Transverse colon (tissue), 4 donors: ENCODE data around the gene STK38L. TPM values are rescaled to one million over a fixed set of nuclear protein-coding genes. Genes with fewer than 3 reads are reported as not detected.
"Not testable (repeated sequence)": the region's sequence is repeated elsewhere in the genome, so short reads cannot be mapped to it uniquely, and the experiment has no call there.

ENCODE experiments used
- DNase-seq: peaks from one replicate; pipeline ENCODE4 v3.0.0-alpha.2; 2019
- H3K27ac ChIP-seq, 4 donors: fragments of 200-600 bp; sonication (generic); 2 replicates each; pipeline ENCODE4 v1.5.1; 2016 to 2018; ENCODE audit warnings: inconsistent platforms in 4 of 4
- H3K27me3 ChIP-seq: fragments of 200-600 bp; sonication (generic); 2 replicates; pipeline ENCODE4 v1.5.1; 2017; ENCODE audit warnings: inconsistent platforms
- H3K36me3 ChIP-seq, 4 donors: fragments of 200-600 bp; sonication (generic); 2 replicates each; pipeline ENCODE4 v1.5.1; 2017 to 2019; ENCODE audit warnings: inconsistent platforms in 4 of 4
- H3K4me1 ChIP-seq, 4 donors: fragments of 200-600 bp; sonication (generic); 2 replicates each; pipeline ENCODE4 v1.5.1; 2017 to 2020; ENCODE audit warnings: inconsistent platforms in 4 of 4
- H3K4me3 ChIP-seq, 4 donors: fragments of 200-600 bp; sonication (generic); 1 replicate in 1 of 4; 2 replicates in 3 of 4; pipeline versions ENCODE4 v1.5.1 to v1.6.1; 2017 to 2019; ENCODE audit warnings: inconsistent platforms in 4 of 4
- H3K9me3 ChIP-seq, 2 donors: fragments of 200-600 bp; sonication (generic); 2 replicates each; pipeline ENCODE4 v1.5.1; 2017 to 2019; ENCODE audit warnings: inconsistent platforms in 2 of 2
- CTCF ChIP-seq, 5 experiments: fragments of 200-600 bp in 3 of 5; fragments of 450-650 bp in 2 of 5; sonication (generic) in 3 of 5; IDR thresholded peaks; 1 replicate in 2 of 5; 2 replicates in 3 of 5; pipeline ENCODE4 v1.5.1; 2016 to 2017; ENCODE audit warnings: antibody characterized with exemption in 5 of 5, inconsistent platforms in 3 of 5, mild to moderate bottlenecking in 2 of 5, moderate library complexity in 1 of 5
- EP300 ChIP-seq: sonication (generic); formaldehyde crosslinking; IDR thresholded peaks from one replicate; pipeline ENCODE4 v1.6.1; 2017; ENCODE audit warnings: antibody characterized with exemption, low read depth
- POLR2A ChIP-seq: fragments of 450-650 bp; IDR thresholded peaks from one replicate; pipeline ENCODE4 v1.6.1; 2016; ENCODE audit warnings: antibody characterized with exemption, mild to moderate bottlenecking, moderate library complexity
- POLR2AphosphoS5 ChIP-seq, 3 donors: sonication (generic); formaldehyde crosslinking; IDR thresholded peaks; one replicate each; pipeline ENCODE4 v1.6.1; 2016; ENCODE audit warnings: antibody characterized with exemption in 3 of 3
- WGBS, 2 donors: methylation state at CpG; one replicate each; pipeline ENCODE4 v1.1.5; 2018; ENCODE audit warnings: low coverage in 1 of 2; 5-methylcytosine and 5-hydroxymethylcytosine counted together
- in situ Hi-C, 4 donors: fragments of 200-750 bp; cut with MboI; loops; one replicate each; pipeline versions ENCODE4 v1.15.0 to v1.15.1; 2017; ENCODE audit warnings: low sequenced_read_pairs in 3 of 4, low pct_ligation_motif_present in 1 of 4, low pct_unique_long_range_greater_than_20kb in 1 of 4
- intact Hi-C: fragments of 100-400 bp; cut with DNase I; formaldehyde crosslinking; loops from one replicate; pipeline ENCODE4 v1.15.1; 2023; ENCODE audit warnings: low total_unique reads
- total RNA-seq, 4 donors: library from RNA; depleted of rRNA; stranded (reverse); fragments of >200 nt; gene quantifications; one replicate each; pipeline ENCODE4 v1.1.0, GENCODE V29; 2016

The STK38L gene
- total RNA-seq, 4 donors from 2014 or later: 18.5 to 51.8 (median 40.9) TPM

- H3K36me3 ChIP-seq: no peaks in the 10 kb centered on the region
- 81 to 82% methylated on average over 3 to 4 of the region's 4 CpGs for WGBS, 2 donors
- no peak for DNase-seq
- TF ChIP-seq EP300 (no peak), POLR2AphosphoS5 (IDR thresholded peaks at IDR 0.05) (no peak), CTCF (IDR thresholded peaks at IDR 0.05) (no peak), POLR2A (no peak)
- peaks cover 0 to 3% (median under 1%) of the 10 kb centered on the region in 4 donors for H3K4me1 ChIP-seq
- no peak overlapping the region for H3K27ac ChIP-seq
- no peak overlapping the region for H3K4me3 ChIP-seq
- no peaks in the 10 kb centered on the region for H3K27me3 ChIP-seq
- no peaks in the 10 kb centered on the region for H3K9me3 ChIP-seq
- intact Hi-C loops: no loop called here
- in situ Hi-C loops: no loop called here
Measured at GRCh38 chr12:27220988-27221345, 23.1 kb upstream of the STK38L start.

GRCh38 chr12:27221625-27222387 lies 22.3 kb upstream of the STK38L start:
- no peak overlapping the region for H3K4me3 ChIP-seq
- H3K36me3 ChIP-seq: no peaks in the 10 kb centered on the region
- H3K27ac ChIP-seq: peak overlapping the region in 3 of 4 donors; percentile 13 to 27 (median 24)
- intact Hi-C loops: no loop called here
- TF ChIP-seq EP300: no peak
- no peak for TF ChIP-seq POLR2AphosphoS5 (IDR thresholded peaks at IDR 0.05)
- no peak for TF ChIP-seq POLR2A
- TF ChIP-seq CTCF (IDR thresholded peaks at IDR 0.05): no peak
- H3K4me1 ChIP-seq: peaks cover 0 to 11% (median 7%) of the 10 kb centered on the region in 4 donors
- H3K27me3 ChIP-seq: no peaks in the 10 kb centered on the region
- no peak for DNase-seq
- in situ Hi-C loops: no loop called here
- WGBS, 2 donors: 70 to 74% methylated on average over 5 to 7 of the region's 7 CpGs
- no peaks in the 10 kb centered on the region for H3K9me3 ChIP-seq

- DNase-seq: no peak
- Histone ChIP-seq H3K9me3 (no peaks in the 10 kb centered on the region), H3K27ac (peak overlapping the region in 3 of 4 donors; percentile 23 to 55 (median 32)), H3K4me3 (no peak overlapping the region), H3K4me1 (peaks cover 0 to 14% (median 7%) of the 10 kb centered on the region in 4 donors), H3K27me3 (no peaks in the 10 kb centered on the region), H3K36me3 (no peaks in the 10 kb centered on the region)
- intact Hi-C loops: no loop called here
- in situ Hi-C loops: no loop called here
- TF ChIP-seq POLR2A: no peak
- no peak for TF ChIP-seq EP300
- no peak for TF ChIP-seq CTCF (IDR thresholded peaks at IDR 0.05)
- TF ChIP-seq POLR2AphosphoS5 (IDR thresholded peaks at IDR 0.05): no peak
- 13 to 45% methylated on average over 3 to 5 of the region's 5 CpGs for WGBS, 2 donors
Measured at GRCh38 chr12:27226407-27226929, 17.6 kb upstream of the STK38L start.

GRCh38 chr12:27229367-27229766 lies 14.7 kb upstream of the STK38L start:
- intact Hi-C loops: no loop called here
- 60 to 80% methylated on average over 1 of the region's 1 CpG for WGBS, 2 donors
- H3K4me3 ChIP-seq: no peak overlapping the region
- H3K27ac ChIP-seq: no peak overlapping the region
- H3K36me3 ChIP-seq: no peaks in the 10 kb centered on the region
- in situ Hi-C loops: no loop called here
- no peak for DNase-seq
- TF ChIP-seq POLR2AphosphoS5 (IDR thresholded peaks at IDR 0.05) (no peak), POLR2A (no peak), CTCF (IDR thresholded peaks at IDR 0.05) (no peak), EP300 (no peak)
- peaks cover 0 to 14% (median 7%) of the 10 kb centered on the region in 4 donors for H3K4me1 ChIP-seq
- no peaks in the 10 kb centered on the region for H3K27me3 ChIP-seq
- H3K9me3 ChIP-seq: no peaks in the 10 kb centered on the region

- H3K4me3 ChIP-seq, intact Hi-C loops, H3K9me3 ChIP-seq, in situ Hi-C loops, DNase-seq, H3K27me3 ChIP-seq, H3K4me1 ChIP-seq, H3K36me3 ChIP-seq, H3K27ac ChIP-seq: not testable (repeated sequence)
- WGBS, 2 donors: 70 to 83% methylated on average over 2 to 4 of the region's 4 CpGs
Measured at GRCh38 chr12:27231374-27231773, 12.7 kb upstream of the STK38L start.
